Activated CD8-positive, alpha-beta T cell treated with anti-CD3 and anti-CD28 coated beads for 36 hours (primary cell): ENCODE data around the gene MTG1. TPM values are rescaled to one million over a fixed set of nuclear protein-coding genes. Genes with fewer than 3 reads are reported as not detected.

Experiments used
- ATAC-seq: fragments of 200-7000 bp; cut with Tn5 transposase; one replicate; pipeline ENCODE4 v1.10.0; 2021; ENCODE audit warnings: mild to moderate bottlenecking, moderate library complexity
- CTCF ChIA-PET: fragments of 350-600 bp; sonication (Branson Sonifier 250); formaldehyde crosslinking; loops from one replicate; lab custom pipeline; 2021; ENCODE audit warnings: antibody characterized with exemption; lab: Charles Lee
- POLR2A ChIA-PET: fragments of 350-600 bp; sonication (Branson Sonifier 250); formaldehyde crosslinking; loops from one replicate; lab custom pipeline; 2021; ENCODE audit warnings: antibody characterized with exemption; lab: Charles Lee
- DNase-seq: peaks from one replicate; pipeline ENCODE4 v3.0.0-alpha.2; 2020
- H3K27ac Mint-ChIP-seq: one replicate; pipeline ENCODE4 v1.8.0; 2021; ENCODE audit warnings: mild to moderate bottlenecking, mixed read lengths
- H3K27me3 Mint-ChIP-seq: one replicate; pipeline ENCODE4 v1.8.0; 2021; ENCODE audit warnings: mixed read lengths
- H3K36me3 Mint-ChIP-seq: one replicate; pipeline ENCODE4 v1.8.0; 2021; ENCODE audit warnings: low read depth, mixed read lengths
- H3K4me1 Mint-ChIP-seq: one replicate; pipeline ENCODE4 v1.8.0; 2021; ENCODE audit warnings: low read depth, mixed read lengths
- H3K4me3 Mint-ChIP-seq: one replicate; pipeline ENCODE4 v1.8.0; 2021; ENCODE audit warnings: mild to moderate bottlenecking, moderate library complexity, mixed read lengths
- H3K9me3 Mint-ChIP-seq: one replicate; pipeline ENCODE4 v1.8.0; 2021; ENCODE audit warnings: mixed read lengths
- CTCF ChIP-seq: fragments of 200-600 bp; IDR thresholded peaks from one replicate; pipeline ENCODE4 v1.8.0; 2022; ENCODE audit warnings: antibody characterized with exemption, mild to moderate bottlenecking
- intact Hi-C: fragments of 100-400 bp; cut with micrococcal nuclease; formaldehyde crosslinking; loops from one replicate; pipeline ENCODE4 v1.10.0; 2022
- total RNA-seq, 2 experiments: library from RNA; stranded (reverse); gene quantifications; one replicate each; pipeline ENCODE4 v1.2.3, GENCODE V29; 2021

MTG1 gene
- total RNA-seq, 2 experiments from 2014 or later = 45.7 to 48.9 TPM

GRCh38 chr10:133349160-133349568 lies 44.8 kb upstream of the MTG1 start:
- H3K36me3 Mint-ChIP-seq = no peaks in the 10 kb centered on the region
- H3K4me1 Mint-ChIP-seq = peaks cover 2% of the 10 kb centered on the region
- intact Hi-C loops = no loop called here
- no peak for DNase-seq
- no peak for ATAC-seq
- H3K27ac Mint-ChIP-seq = no peak overlapping the region
- H3K4me3 Mint-ChIP-seq = no peak overlapping the region
- POLR2A ChIA-PET = no interaction called here
- TF ChIP-seq CTCF = no peak
- H3K9me3 Mint-ChIP-seq = no peaks in the 10 kb centered on the region
- CTCF ChIA-PET = no interaction called here
- H3K27me3 Mint-ChIP-seq = peaks cover 24% of the 10 kb centered on the region

DNA sequence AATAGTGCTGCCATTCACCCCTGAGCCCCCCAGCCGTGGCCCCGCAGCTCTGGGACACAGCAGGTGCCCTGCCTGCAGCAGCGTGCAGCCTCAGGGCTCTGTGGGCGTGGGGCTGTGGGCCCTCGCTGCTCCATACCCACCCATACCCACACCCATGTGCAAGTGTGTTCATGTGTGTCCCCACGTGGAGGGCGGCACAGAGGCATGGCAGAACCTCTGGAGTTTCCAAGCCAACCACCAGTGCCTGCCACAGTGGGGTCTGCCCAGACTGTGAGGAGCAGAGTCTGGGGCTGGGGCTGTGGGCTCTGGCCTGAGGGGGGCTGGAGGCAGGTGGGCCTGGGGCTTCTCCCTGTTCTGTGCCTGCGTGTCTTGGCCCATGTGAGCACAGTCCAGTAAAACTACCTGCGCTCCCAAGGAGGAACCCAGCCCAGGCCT lies 44.4 kb upstream of the MTG1 start:
- POLR2A ChIA-PET = no interaction called here
- TF ChIP-seq CTCF = no peak
- intact Hi-C loops = no loop called here
- no peaks in the 10 kb centered on the region for H3K36me3 Mint-ChIP-seq
- no peak overlapping the region for H3K4me3 Mint-ChIP-seq
- H3K27me3 Mint-ChIP-seq = peaks cover 21% of the 10 kb centered on the region
- H3K4me1 Mint-ChIP-seq = peaks cover 2% of the 10 kb centered on the region
- CTCF ChIA-PET = no interaction called here
- no peaks in the 10 kb centered on the region for H3K9me3 Mint-ChIP-seq
- ATAC-seq (no peak), DNase-seq (no peak)
- H3K27ac Mint-ChIP-seq = no peak overlapping the region

DNA sequence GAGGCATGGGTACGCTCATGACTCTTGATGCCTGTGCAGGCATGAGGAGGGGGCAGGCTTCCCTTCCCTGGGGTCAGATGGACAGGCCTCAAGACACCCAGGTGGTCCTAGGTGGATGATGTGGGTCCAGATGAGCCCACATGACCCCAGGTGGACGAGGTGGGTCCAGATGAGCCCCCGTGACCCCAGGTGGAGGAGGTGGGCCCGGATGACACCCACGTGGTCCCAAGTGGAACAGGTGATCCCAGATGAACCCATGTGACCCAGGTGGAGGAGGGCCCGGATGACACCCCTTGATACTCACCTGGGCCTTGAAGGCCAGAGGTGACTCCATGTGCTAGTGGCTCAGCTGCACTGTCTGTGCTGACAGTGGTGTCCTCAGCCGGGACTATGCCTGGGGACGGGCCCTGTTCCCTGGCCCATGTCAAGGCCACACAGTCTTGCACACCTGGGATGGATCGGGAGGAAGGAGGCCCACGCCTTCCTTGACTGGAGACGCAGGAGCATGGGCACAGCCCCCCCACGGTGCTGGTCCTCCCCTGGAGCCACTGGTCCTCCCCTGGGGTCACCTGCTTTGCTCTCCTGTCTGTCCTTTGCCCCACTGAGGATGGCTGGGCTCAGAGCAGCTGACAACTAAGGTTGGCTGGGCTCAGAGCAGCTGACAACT lies 43.5 kb upstream of the MTG1 start:
- CTCF ChIA-PET = no interaction called here

DNA sequence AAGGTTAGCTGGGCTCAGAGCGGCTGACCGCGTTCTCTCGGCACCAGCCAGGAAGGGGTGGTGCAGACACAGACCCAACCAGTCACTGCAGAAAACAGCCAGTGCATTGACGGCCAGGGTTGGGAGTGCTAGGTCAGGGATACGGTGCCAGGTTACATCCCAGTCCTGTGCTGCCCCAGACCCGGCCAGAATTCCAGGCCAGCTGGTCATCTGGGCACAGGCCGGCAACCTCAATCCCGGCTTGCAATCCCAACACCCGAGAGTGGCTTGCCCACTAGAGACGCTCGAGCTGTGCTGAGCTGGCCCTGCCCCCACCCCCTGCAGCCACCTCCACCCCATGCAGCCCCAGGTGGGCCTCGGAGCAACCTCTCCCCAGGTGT lies 43.0 kb upstream of the MTG1 start:
- Mint-ChIP-seq H3K27ac (no peak overlapping the region), H3K4me3 (no peak overlapping the region), H3K4me1 (peaks cover 2% of the 10 kb centered on the region), H3K9me3 (no peaks in the 10 kb centered on the region), H3K27me3 (peaks cover 10% of the 10 kb centered on the region), H3K36me3 (peaks cover 1% of the 10 kb centered on the region)
- intact Hi-C loops = no loop called here
- ChIA-PET POLR2A (no interaction called here), CTCF (interaction anchor here (1.1 kb wide), 2 partner anchors 11 to 32 kb away, joined by 3 read pairs; no protein-coding TSS in a partner anchor)
- no peak for TF ChIP-seq CTCF
- no peak for DNase-seq
- ATAC-seq = no peak

More for the DNA sequence above, 43.5 kb upstream of the MTG1 start:
- no peak for TF ChIP-seq CTCF
- Mint-ChIP-seq H3K27ac (no peak overlapping the region), H3K4me3 (no peak overlapping the region), H3K27me3 (peaks cover 15% of the 10 kb centered on the region), H3K9me3 (no peaks in the 10 kb centered on the region), H3K4me1 (peaks cover 2% of the 10 kb centered on the region), H3K36me3 (no peaks in the 10 kb centered on the region)
- intact Hi-C loops = no loop called here
- ATAC-seq = no peak
- no peak for DNase-seq
- POLR2A ChIA-PET = no interaction called here

DNA sequence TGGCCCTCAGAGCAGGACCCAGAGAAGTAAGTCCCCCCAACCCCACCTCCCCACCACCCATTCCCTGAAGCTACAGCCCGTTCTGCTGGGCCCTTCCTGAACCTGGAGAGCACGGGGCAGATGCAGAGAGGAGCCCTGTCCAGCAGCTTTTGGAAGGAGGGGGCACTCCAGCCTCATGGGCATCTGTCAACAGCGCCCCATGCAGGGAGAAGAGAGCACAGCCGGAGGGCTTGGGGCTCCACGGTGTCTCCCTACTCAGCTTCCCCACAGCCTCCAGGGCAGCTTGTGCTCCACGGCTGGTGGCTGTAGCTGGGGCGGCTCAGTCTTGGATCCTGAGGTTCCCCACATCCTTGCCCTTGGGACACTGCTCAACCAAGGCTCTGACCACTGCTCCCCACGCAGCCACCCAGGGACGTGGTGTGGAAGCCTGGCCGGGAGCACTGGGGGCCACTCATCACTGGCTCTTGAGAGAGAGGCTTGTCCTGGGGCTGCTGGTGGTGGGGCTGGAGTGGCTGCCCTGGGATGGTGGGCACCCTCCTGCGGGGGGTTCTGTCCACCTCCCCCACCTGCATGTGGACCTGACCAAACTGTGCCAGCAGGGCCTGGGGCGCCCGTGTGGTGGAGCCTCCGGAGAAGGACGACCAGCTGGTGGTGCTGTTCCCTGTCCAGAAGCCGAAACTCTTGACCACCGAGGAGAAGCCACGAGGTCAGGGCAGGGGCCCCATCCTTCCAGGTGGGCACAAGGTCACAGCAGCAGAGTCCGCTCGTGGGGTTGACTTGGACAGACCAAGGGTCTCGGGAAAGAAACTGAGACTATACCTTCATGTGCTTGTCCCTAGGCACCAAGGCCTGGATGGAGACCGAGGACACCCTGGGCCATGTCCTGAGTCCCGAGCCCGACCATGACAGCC lies 42.3 kb upstream of the MTG1 start:
- intact Hi-C loops = no loop called here
- H3K27me3 Mint-ChIP-seq = peaks cover 7% of the 10 kb centered on the region
- ATAC-seq (peak; percentile 12), DNase-seq (no peak)
- POLR2A ChIA-PET = no interaction called here
- TF ChIP-seq CTCF = no peak
- H3K27ac Mint-ChIP-seq = no peak overlapping the region
- CTCF ChIA-PET = interaction anchor here (1.1 kb wide), 2 partner anchors 10 to 33 kb away, joined by 3 read pairs; no protein-coding TSS in a partner anchor
- peaks cover 5% of the 10 kb centered on the region for H3K36me3 Mint-ChIP-seq
- no peaks in the 10 kb centered on the region for H3K9me3 Mint-ChIP-seq
- H3K4me1 Mint-ChIP-seq = peaks cover 5% of the 10 kb centered on the region
- no peak overlapping the region for H3K4me3 Mint-ChIP-seq
